ENCODE data around the gene TNFSF8.

The TNFSF8 gene

GRCh38 chr9:114893221-114894010 lies 37.0 kb downstream of the TNFSF8 start:
- no peak for DNase-seq (ENCODE audit: low read depth)
- H3K4me3 ChIP-seq (ENCODE audit: low read length): no peak overlapping the region
- TF ChIP-seq, protein P1, sequence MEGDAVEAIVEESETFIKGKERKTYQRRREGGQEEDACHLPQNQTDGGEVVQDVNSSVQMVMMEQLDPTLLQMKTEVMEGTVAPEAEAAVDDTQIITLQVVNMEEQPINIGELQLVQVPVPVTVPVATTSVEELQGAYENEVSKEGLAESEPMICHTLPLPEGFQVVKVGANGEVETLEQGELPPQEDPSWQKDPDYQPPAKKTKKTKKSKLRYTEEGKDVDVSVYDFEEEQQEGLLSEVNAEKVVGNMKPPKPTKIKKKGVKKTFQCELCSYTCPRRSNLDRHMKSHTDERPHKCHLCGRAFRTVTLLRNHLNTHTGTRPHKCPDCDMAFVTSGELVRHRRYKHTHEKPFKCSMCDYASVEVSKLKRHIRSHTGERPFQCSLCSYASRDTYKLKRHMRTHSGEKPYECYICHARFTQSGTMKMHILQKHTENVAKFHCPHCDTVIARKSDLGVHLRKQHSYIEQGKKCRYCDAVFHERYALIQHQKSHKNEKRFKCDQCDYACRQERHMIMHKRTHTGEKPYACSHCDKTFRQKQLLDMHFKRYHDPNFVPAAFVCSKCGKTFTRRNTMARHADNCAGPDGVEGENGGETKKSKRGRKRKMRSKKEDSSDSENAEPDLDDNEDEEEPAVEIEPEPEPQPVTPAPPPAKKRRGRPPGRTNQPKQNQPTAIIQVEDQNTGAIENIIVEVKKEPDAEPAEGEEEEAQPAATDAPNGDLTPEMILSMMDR (conservative IDR thresholded peaks at IDR 0.05; ENCODE audit: low read depth, low read length): no peak

DNA sequence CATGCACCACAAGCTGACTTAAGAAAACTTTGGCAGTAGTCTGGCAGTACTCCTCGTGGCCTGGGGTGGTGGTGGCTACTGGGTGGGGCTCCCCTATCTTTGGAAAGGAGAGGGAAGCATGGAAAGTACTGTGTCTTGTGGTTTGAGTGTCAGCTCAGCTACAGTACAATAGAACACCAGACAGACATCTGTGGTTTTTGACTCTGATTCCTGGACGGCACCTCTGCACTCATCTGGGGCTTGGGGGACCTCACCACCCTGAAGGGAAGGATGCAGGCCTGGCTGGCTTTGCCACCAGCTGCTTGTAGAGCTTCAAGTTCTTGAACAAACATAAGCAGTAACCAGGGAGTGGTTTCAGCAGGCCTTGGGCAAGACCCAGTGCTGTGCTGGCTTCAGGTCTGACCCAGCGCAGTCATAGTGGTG lies 40.6 kb downstream of the TNFSF8 start:
- TF ChIP-seq, protein P1 (conservative IDR thresholded peaks at IDR 0.05; ENCODE audit: low read depth, low read length): no peak
- H3K4me3 ChIP-seq (ENCODE audit: low read length): no peak overlapping the region
- no peak for DNase-seq (ENCODE audit: low read depth)

GRCh38 chr9:114888607-114889006 lies 41.8 kb downstream of the TNFSF8 start:
- no peak for DNase-seq (ENCODE audit: low read depth)
- TF ChIP-seq, protein P1 (conservative IDR thresholded peaks at IDR 0.05; ENCODE audit: low read depth, low read length): no peak
- H3K4me3 ChIP-seq (ENCODE audit: low read length): no peak overlapping the region

DNA sequence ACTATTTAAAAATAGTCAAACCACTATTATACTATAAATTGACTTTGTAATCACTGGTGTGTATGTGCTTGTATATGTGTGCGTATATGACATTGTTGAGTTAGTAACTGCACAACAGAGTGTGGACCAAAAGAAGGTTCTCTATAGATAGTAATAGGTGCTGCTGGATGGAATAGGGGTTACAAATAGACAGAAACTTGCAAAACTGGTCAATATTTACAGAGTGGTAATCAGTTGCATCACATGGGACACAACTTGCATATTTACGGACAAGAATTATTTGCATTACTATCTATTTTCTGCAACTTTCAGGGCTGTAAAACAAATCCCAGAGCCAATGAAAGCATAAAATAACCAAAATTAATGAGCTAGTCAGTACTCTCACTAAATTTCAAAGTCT lies 42.4 kb downstream of the TNFSF8 start:
- DNase-seq (ENCODE audit: low read depth): no peak
- TF ChIP-seq, protein P1 (conservative IDR thresholded peaks at IDR 0.05; ENCODE audit: low read depth, low read length): no peak
- H3K4me3 ChIP-seq (ENCODE audit: low read length): no peak overlapping the region

DNA sequence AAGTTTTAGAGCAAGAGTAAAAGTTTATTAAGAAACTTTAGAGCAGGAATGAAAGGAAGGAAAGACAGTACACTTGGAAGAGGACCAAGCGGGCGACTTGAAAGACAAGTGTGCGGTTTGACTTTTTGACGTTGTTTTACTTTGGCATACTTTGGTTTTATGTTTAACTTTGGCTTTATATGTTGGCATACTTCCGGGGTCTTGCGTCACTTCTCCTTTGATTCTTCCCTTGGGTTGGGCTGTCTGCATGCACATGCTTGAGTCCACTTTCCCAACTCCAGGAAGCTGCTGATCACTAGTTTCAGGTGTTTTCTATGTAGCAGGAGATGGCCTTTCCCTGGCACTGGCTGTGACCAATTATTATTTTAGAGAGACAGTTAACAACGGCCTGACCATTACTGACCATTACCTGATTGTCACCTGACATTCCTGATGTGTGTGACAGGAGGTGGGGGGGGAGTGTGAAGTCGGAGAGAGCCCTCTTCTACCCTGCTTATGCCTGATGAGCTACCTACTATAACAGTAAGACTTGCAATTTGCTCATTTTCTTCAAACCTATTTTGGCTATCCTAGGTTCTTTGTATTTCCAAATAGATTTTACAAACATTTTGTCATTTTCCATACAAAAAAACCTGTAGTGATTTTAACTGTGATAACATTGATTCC lies 45.5 kb downstream of the TNFSF8 start:
- TF ChIP-seq, protein P1 (conservative IDR thresholded peaks at IDR 0.05; ENCODE audit: low read depth, low read length): no peak
- DNase-seq (ENCODE audit: low read depth): no peak
- H3K4me3 ChIP-seq (ENCODE audit: low read length): no peak overlapping the region

DNA sequence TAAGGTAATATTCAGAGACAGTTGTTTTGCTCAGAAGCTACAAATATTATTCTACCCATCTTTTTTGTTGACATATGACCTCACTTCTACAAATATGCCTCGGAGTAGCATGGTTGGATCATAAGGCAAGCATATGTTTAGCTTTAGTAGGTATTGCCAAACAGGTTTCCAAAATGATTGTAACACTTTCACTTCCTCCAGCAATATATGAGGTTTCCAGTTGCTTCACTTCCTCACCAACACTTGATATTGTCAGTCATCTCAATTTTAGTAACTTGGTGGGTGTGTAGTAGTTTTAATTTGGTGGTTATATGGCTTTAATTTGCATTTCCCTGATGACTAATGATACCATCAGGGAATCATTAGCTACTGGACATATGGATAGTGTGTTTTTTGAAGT lies 46.7 kb downstream of the TNFSF8 start:
- TF ChIP-seq, protein P1 (conservative IDR thresholded peaks at IDR 0.05; ENCODE audit: low read depth, low read length): no peak
- no peak for DNase-seq (ENCODE audit: low read depth)
- H3K4me3 ChIP-seq (ENCODE audit: low read length): no peak overlapping the region
